K562 (cell line): ENCODE results near the gene RAD50. TPM values are rescaled to one million over a fixed set of nuclear protein-coding genes. Genes with fewer than 3 reads are reported as not detected.

Source experiments
- ATAC-seq: fragments of 200-7000 bp; cut with Tn5 transposase; 3 replicates; pipeline ENCODE4 v1.9.1; 2020; ENCODE audit warnings: moderate library complexity
- BruUV-seq: library from RNA; stranded (reverse); fragments of 400-500 nt; replicated peaks from 2 replicates; lab custom pipeline; 2021; lab: Mats Ljungman, UMichigan
- CTCF ChIA-PET: fragments of 300-600 bp; formaldehyde crosslinking; extraction: SDS; loops from one replicate; lab custom pipeline; 2021; ENCODE audit warnings: low intra/inter-chr PET ratio; lab: Yijun Ruan, JAX
- POLR2A ChIA-PET: fragments of 300-600, 350-650 bp; sonication (Branson Sonifier 250); formaldehyde crosslinking; extraction: SDS; loops from one replicate; lab custom pipeline; 2021; ENCODE audit warnings: antibody characterized with exemption, inconsistent platforms; lab: Yijun Ruan, JAX
- DNase-seq, 4 experiments: peaks; one replicate each; pipeline versions ENCODE4 v3.0.0 to v3.0.0-alpha.2; 2011 to 2018; ENCODE audit warnings: low spot score in 3 of 4, mixed read lengths in 3 of 4; ENCODE audit errors: extremely low read depth in 1 of 4
- FAIRE-seq: peaks from 2 replicates; lab custom pipeline; 2011; peaks lifted over from hg19 to GRCh38; lab: Jason Lieb, UNC
- H2AFZ ChIP-seq: 2 replicates; pipeline ENCODE4 v1.6.0; 2011; ENCODE audit warnings: low read depth, low read length, control low read depth, inconsistent platforms
- H3K27ac ChIP-seq: fragments of 200-600 bp; 3 replicates; pipeline ENCODE4 v1.8.0; 2011; ENCODE audit warnings: low read depth, mild to moderate bottlenecking, control low read depth, inconsistent platforms, low read length, moderate library complexity, mixed read lengths; ENCODE audit errors: extremely low read depth
- H3K27me3 ChIP-seq, 2 experiments: fragments of 300-600 bp in 1 of 2; 2 replicates in 1 of 2; 3 replicates in 1 of 2; pipeline versions ENCODE4 v1.6.0 to v1.8.0; 2011; ENCODE audit warnings: inconsistent platforms in 2 of 2, low read length in 2 of 2, mild to moderate bottlenecking in 1 of 2, mixed read lengths in 1 of 2, moderate library complexity in 1 of 2; ENCODE audit not compliant: control insufficient read depth in 2 of 2, insufficient read depth in 2 of 2
- H3K36me3 ChIP-seq: fragments of 300-600 bp; 3 replicates; pipeline ENCODE4 v1.8.0; 2011; ENCODE audit warnings: mild to moderate bottlenecking, low read length, inconsistent platforms; ENCODE audit not compliant: control insufficient read depth, insufficient read depth
- H3K4me1 ChIP-seq, 2 experiments: fragments of 200-600 bp in 1 of 2; replicated peaks in 1 of 2; 2 replicates in 1 of 2; 3 replicates in 1 of 2; pipeline versions ENCODE4 v1.5.1 to v1.8.0; 2011; ENCODE audit warnings: inconsistent platforms in 2 of 2, low read length in 2 of 2, mild to moderate bottlenecking in 1 of 2, mixed read lengths in 1 of 2, moderate library complexity in 1 of 2; ENCODE audit not compliant: control insufficient read depth in 2 of 2, insufficient read depth in 2 of 2
- H3K4me2 ChIP-seq: 2 replicates; pipeline ENCODE4 v1.6.1; 2011; ENCODE audit warnings: low read length, control low read depth, inconsistent platforms, mixed read lengths; ENCODE audit not compliant: insufficient read depth
- H3K4me3 ChIP-seq: fragments of 200-600 bp; sonication (generic), shearing (Covaris generic); 2 replicates; pipeline ENCODE4 v1.5.1; 2016; ENCODE audit warnings: control low read depth, inconsistent platforms
- H3K79me2 ChIP-seq: fragments of 200-600 bp; 3 replicates; pipeline ENCODE4 v1.8.0; 2011; ENCODE audit warnings: low read length, inconsistent platforms; ENCODE audit not compliant: control insufficient read depth, insufficient read depth
- H3K9ac ChIP-seq, 2 experiments: 2 replicates each; pipeline versions ENCODE4 v1.6.0 to v1.6.1; 2011; ENCODE audit warnings: low read depth in 2 of 2, low read length in 2 of 2, control low read depth in 1 of 2, inconsistent platforms in 1 of 2, mild to moderate bottlenecking in 1 of 2, mixed read lengths in 1 of 2; ENCODE audit not compliant: insufficient read depth in 1 of 2
- H3K9me1 ChIP-seq: one replicate; pipeline ENCODE4 v1.6.0; 2011; ENCODE audit warnings: inconsistent platforms, mild to moderate bottlenecking, low read length, moderate library complexity; ENCODE audit not compliant: control insufficient read depth, insufficient read depth
- H3K9me3 ChIP-seq: replicated peaks from 2 replicates; pipeline ENCODE4 v1.5.1; 2011; ENCODE audit warnings: low read depth, low read length, inconsistent platforms; ENCODE audit not compliant: control insufficient read depth, insufficient read depth
- H4K20me1 ChIP-seq: replicated peaks from 2 replicates; pipeline ENCODE4 v1.6.1; 2011; ENCODE audit warnings: low read length, inconsistent platforms, mixed read lengths; ENCODE audit not compliant: control insufficient read depth, insufficient read depth
- ARID1B ChIP-seq: fragments of 450-650 bp; IDR thresholded peaks from 2 replicates; pipeline ENCODE4 v1.6.1; 2016; ENCODE audit warnings: antibody characterized with exemption, mild to moderate bottlenecking, inconsistent platforms
- CBFA2T3 ChIP-seq: fragments of 450-650 bp; IDR thresholded peaks from 2 replicates; pipeline ENCODE4 v1.6.1; 2017
- TCF7L2 ChIP-seq: fragments of 150-350 bp; IDR thresholded peaks from 2 replicates; pipeline ENCODE4 v1.6.1; 2016; ENCODE audit warnings: low read depth, mild to moderate bottlenecking, low read length, moderate library complexity
- ZFX ChIP-seq: sonication (generic); formaldehyde crosslinking; IDR thresholded peaks from 2 replicates; pipeline ENCODE4 v1.8.0; 2022; ENCODE audit warnings: mild to moderate bottlenecking, missing genetic modification reagents, moderate library complexity
- WGBS: fragments of 100-300 bp; shearing (Covaris generic); methylation state at CpG from one replicate; pipeline ENCODE4 v1.1.6; 2016; ENCODE audit warnings: low coverage, mixed read lengths; ENCODE audit not compliant: insufficient coverage; ENCODE audit errors: missing lambda C conversion rate; 5-methylcytosine and 5-hydroxymethylcytosine counted together
- in situ Hi-C: fragments of 300-500 bp; cut with MboI; formaldehyde crosslinking; loops from 4 replicates; pipeline ENCODE4 v1.15.0; 2018; ENCODE audit warnings: inconsistent platforms, mixed read lengths
- intact Hi-C: fragments of 100-400 bp; cut with micrococcal nuclease; formaldehyde crosslinking; loops from 2 replicates; pipeline ENCODE4 v1.14.2; 2022
- polyA plus RNA-seq, 8 experiments: library from polyadenylated mRNA; depleted of rRNA in 4 of 8; stranded (reverse) in 5 of 8; unstranded in 3 of 8; fragments of >200 nt; fragmentation: Nextera tagmentation in 2 of 8; fragmentation: Illumina TruSeq in 1 of 8; extraction: Ambion mirVana in 2 of 8; extraction: Trizol in 1 of 8; gene quantifications; 2 replicates each; pipeline versions ENCODE4 v1.2.1 to v1.2.3, GENCODE V29; 2011 to 2014; ENCODE audit warnings: inconsistent platforms in 1 of 8, missing spikeins in 1 of 8
- total RNA-seq, 7 experiments: library from RNA; depleted of rRNA in 6 of 7; stranded (reverse); fragments of >200 nt in 6 of 7; fragmentation: Illumina TruSeq in 2 of 7; extraction: Trizol in 2 of 7; gene quantifications; 2 replicates each; pipeline versions ENCODE4 v1.2.1 to v1.2.3, GENCODE V29; 2011 to 2021; ENCODE audit warnings: low replicate concordance in 1 of 7

RAD50 gene
- total and polyA plus RNA-seq, 9 of the 15 experiments (the other 6 are each of a cell fraction or from before 2014, with no cell fraction given): 15.3 to 74.2 (median 44.1) TPM

DNA sequence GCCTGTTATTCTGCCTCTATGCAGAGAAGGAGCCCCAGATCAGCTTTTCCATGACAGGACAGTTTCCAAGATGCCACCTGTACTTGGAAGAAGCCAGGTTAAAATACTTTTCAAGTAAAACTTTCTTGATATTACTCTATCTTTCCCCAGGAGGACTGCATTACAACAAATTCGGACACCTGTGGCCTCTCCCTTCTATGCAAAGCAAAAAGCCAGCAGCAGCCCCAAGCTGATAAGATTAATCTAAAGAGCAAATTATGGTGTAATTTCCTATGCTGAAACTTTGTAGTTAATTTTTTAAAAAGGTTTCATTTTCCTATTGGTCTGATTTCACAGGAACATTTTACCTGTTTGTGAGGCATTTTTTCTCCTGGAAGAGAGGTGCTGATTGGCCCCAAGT, 116.7 kb downstream of the RAD50 start:
- Histone ChIP-seq H3K4me1 (peaks cover 22 to 40% of the 10 kb centered on the region in 2 experiments; a peak in 4 of 5 replicates), H3K9ac (peak overlapping the region in 1 of 2 experiments; percentile 54; a peak in 1 of 4 replicates), H3K27ac (no peak overlapping the region), H3K79me2 (no peaks in the 10 kb centered on the region), H3K4me3 (no peak overlapping the region), H3K36me3 (no peaks in the 10 kb centered on the region), H3K27me3 (no peaks in the 10 kb centered on the region), H2AFZ (peak overlapping the region; percentile 85), H3K4me2 (no peak overlapping the region), H4K20me1 (no peaks in the 10 kb centered on the region), H3K9me1 (no peaks in the 10 kb centered on the region), H3K9me3 (no peaks in the 10 kb centered on the region)
- in situ Hi-C loops: no loop called here
- DNase-seq (no peak), ATAC-seq (peak; percentile 7; the same call in 2 of the 3 replicates), FAIRE-seq (no peak)
- peak; percentile 42 for TF ChIP-seq CBFA2T3
- peak; percentile 25; the same call in 1 of the 2 replicates for TF ChIP-seq ZFX (CRISPR knock-in tag)
- 0 out of 2 replicates have a peak, but pooled peaks have one; percentile 22 for TF ChIP-seq ARID1B
- TF ChIP-seq TCF7L2: no peak
- intact Hi-C loops: loop anchor here (10.0 kb wide), 1 partner anchor 211 kb away; no protein-coding TSS in a partner anchor
- POLR2A ChIA-PET: interaction anchor here (2.2 kb wide), 1 partner anchor 9 kb away, joined by 12 read pairs; no protein-coding TSS in a partner anchor
- BruUV-seq: no TSS peak
- CTCF ChIA-PET: no interaction called here
- 20% methylated on average over 1 of the region's 1 CpG for WGBS
